GM13977 (cell line): ENCODE data around the gene USP46.
A peak's percentile ranks its signal among the peaks of the same experiment; 100 is the strongest.

ENCODE experiments used
- DNase-seq: peaks from one replicate; pipeline ENCODE4 v3.0.0; 2012; ENCODE audit warnings: low spot score
- in situ Hi-C: fragments of 300-500 bp; cut with MboI; formaldehyde crosslinking; loops from one replicate; pipeline ENCODE4 v1.12.0; 2022; ENCODE audit warnings: low sequenced_read_pairs, low pct_unique_long_range_greater_than_20kb, mixed read lengths, inconsistent platforms; ENCODE audit not compliant: unreplicated experiment
- TF ChIP-seq, protein P1 (sequence below): IDR thresholded peaks from 2 replicates; pipeline ENCODE4 v1.5.1; 2012; ENCODE audit warnings: mild to moderate bottlenecking, control low read depth; ENCODE audit not compliant: insufficient read depth; ENCODE audit errors: extremely low read depth, missing control alignments

The USP46 gene, protein sequence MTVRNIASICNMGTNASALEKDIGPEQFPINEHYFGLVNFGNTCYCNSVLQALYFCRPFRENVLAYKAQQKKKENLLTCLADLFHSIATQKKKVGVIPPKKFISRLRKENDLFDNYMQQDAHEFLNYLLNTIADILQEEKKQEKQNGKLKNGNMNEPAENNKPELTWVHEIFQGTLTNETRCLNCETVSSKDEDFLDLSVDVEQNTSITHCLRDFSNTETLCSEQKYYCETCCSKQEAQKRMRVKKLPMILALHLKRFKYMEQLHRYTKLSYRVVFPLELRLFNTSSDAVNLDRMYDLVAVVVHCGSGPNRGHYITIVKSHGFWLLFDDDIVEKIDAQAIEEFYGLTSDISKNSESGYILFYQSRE

DNA sequence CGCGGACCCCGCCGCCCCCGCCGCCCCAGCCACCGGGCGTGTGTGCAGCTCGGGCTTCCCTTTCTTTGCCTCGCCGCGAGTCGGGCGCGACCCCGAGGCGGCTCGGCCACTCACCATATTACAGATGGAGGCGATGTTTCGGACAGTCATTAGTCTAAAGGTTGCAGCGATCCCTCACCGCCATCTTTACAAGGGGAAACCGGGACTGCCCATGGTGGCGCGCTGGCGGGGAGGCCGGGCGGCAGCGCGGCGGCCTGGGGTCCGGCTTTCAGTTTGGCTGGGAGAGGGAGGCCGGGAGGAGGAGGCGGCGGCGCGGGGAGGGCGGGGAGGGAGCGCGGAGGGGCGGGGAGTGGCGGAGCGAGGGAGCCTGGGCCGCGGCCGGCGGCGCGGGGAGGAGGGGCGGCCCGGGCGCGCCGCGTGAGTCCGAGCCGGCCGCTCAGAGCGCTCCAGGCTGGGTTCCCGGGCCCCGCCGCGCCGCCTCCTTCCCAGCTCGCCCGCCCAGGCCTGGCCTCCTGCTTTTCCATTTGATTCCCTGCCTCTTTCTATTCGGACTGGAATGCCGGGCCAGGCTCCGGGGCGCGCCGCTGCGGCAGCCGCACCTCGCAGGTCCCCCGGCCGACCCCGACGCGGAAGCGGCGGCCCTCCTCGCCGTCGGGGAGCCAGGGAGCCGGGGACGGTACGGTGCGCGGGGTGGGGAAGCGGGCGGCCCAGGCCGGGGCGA, at the start of gene USP46:
TSS of gene USP46 (minus strand) at position 301 of the 721 bp plus-strand sequence. CDS start at position 150, 151 bp downstream.
- TF ChIP-seq, protein P1, sequence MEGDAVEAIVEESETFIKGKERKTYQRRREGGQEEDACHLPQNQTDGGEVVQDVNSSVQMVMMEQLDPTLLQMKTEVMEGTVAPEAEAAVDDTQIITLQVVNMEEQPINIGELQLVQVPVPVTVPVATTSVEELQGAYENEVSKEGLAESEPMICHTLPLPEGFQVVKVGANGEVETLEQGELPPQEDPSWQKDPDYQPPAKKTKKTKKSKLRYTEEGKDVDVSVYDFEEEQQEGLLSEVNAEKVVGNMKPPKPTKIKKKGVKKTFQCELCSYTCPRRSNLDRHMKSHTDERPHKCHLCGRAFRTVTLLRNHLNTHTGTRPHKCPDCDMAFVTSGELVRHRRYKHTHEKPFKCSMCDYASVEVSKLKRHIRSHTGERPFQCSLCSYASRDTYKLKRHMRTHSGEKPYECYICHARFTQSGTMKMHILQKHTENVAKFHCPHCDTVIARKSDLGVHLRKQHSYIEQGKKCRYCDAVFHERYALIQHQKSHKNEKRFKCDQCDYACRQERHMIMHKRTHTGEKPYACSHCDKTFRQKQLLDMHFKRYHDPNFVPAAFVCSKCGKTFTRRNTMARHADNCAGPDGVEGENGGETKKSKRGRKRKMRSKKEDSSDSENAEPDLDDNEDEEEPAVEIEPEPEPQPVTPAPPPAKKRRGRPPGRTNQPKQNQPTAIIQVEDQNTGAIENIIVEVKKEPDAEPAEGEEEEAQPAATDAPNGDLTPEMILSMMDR = no peak
- in situ Hi-C loops = no loop called here
- DNase-seq = peak; percentile 95

- DNase-seq = no peak
- in situ Hi-C loops = no loop called here
- TF ChIP-seq, protein P1 = no peak
Observed at GRCh38 chr4:52704661-52705060, 45.6 kb upstream of the USP46 start.

GRCh38 chr4:52704133-52704532, 45.0 kb upstream of the USP46 start:
- no peak for DNase-seq
- in situ Hi-C loops = no loop called here
- TF ChIP-seq, protein P1 = no peak

DNA sequence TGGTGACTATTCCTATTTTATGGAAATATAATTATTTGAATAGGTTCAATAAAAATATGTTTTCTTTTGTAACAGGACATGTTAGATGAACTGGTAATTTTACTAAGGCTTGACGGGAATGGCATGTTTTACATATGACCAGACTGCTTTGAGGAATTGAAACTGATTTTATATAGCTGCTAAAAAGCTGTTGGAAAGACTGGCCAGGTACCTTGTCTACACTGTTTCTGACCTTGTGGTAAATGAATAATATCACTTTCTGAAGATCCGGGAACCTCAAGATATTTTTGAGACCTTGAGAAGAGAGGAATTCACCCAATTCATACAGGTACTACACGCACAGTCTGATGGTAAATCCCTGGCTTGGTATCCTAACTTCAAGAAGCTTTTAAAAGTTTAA, 42.1 kb upstream of the USP46 start:
- in situ Hi-C loops = no loop called here
- TF ChIP-seq, protein P1 = no peak

DNA sequence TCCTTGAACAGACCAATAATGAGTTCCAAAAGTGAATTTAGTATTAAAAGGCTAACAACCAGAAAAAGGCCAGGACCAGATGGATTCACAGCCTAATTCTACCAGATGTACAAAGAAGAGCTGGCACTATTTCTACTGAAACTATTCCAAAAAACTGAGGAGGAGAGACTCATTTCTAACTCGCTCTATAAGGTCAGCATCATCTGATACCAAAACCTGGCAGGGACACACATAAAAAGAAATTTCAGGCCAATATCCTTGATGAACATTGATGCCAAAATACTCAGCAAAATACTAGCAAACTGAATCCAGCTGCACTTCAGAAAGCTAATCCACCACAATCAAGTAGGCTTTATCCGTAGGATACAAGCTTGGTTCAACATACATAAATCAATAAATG, 35.8 kb upstream of the USP46 start:
- no peak for DNase-seq
- TF ChIP-seq, protein P1 = no peak

More for the DNA sequence above, 42.1 kb upstream of the USP46 start:
- DNase-seq = peak; percentile 27

GRCh38 chr4:52693492-52693891, 34.4 kb upstream of the USP46 start:
- in situ Hi-C loops = no loop called here
- no peak for DNase-seq
- TF ChIP-seq, protein P1 = no peak

More for the DNA sequence above, 35.8 kb upstream of the USP46 start:
- in situ Hi-C loops = no loop called here
